NCI-H69 (cell line): Measurements from ENCODE around the gene VIT.
"Not testable (repeated sequence)": the region's sequence is repeated elsewhere in the genome, so short reads cannot be mapped to it uniquely, and the experiment has no call there.

ENCODE experiments used
- DNase-seq: peaks from one replicate; lab custom pipeline; 2025; lab: John Stamatoyannopoulos, UW

The VIT gene

DNA sequence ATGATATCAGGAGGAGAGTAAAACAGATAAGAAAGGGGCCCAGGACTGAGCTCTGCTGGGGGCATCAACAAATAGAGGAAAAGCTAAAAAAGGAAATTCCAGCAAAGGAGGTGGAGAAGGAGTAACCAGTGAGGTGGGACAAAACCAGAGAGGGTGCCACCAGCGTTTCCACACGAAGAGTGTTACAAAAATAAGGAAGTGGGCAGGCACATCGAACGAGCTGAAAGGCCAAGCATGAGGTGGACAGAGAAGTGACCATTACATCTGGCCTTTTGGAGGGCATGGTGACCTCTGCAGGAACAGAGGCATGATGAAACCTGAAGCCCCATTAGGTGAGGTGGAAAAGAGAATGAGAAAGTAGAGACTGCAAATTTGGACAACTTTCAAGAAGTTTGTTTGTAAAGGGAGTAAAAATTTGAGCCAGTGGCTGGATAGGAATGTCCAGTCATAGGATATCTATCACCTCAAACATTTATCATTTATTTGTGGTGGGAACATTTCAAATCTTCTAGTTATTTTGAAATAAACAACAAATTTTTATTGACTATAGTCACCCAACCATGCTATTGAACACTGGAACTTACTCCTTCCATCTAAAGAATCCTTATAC, 18.4 kb upstream of the VIT start:
- no peak for DNase-seq

DNA sequence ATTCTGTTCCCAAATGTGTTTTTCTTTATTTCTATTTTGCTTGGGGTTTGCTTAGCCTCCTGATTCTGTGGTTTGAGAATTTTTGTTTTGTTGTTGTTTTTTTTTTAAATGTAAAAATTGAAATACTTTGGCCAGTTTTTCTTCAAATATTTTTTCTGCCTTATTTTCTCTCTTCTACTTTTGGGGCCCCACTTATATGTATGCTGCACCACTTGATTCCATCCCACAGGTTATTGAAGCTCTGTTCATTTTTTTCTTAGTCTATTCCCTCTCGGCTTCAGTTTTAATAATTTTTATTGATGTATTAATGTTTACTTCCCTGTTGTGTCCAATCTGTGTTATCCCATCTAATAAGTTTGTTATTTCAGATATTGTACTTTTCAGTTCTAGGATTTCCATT, 17.7 kb upstream of the VIT start:
- no peak for DNase-seq

DNA sequence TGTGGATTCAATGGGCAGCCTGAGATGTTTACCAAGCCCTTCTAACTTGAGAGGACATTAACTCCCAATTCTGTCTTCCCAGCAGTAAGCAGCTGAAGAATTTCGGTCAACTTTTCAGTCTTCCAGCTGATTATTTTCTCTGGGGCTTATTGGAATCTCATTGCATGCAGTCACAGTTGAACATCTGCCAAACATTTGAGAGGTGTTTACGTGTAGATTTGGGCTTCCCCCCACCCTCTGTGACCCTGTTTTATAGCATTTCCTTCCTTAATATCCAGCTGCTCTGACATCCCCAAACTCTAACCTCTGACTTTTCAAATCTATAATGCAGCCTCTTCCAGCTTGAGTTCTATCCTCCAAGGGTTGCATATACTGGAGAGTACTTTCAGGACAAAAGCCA, 16.5 kb upstream of the VIT start:
- DNase-seq: no peak

GRCh38 chr2:36682562-36682961, 13.9 kb upstream of the VIT start:
- no peak for DNase-seq

DNA sequence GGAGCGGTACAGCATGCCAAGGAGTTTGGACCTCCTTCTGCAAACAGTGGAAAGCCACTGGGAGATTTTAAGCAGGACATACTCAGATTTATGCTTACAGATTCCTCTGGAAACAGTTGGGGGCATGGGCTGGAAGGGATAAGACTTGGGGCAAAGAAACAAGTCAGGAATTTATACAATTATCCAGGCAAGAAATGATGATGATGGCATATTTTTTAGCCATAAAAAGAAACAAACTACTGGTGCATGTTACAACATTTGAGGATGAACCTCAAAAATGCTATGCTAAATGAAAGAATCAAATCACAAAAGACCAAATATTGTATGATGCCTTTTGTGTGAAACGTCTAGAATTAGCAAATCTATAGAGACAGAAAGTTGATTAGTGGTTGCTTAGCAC, 13.5 kb upstream of the VIT start:
- no peak for DNase-seq

- DNase-seq: not testable (repeated sequence)
Observed at GRCh38 chr2:36688291-36688690, 8.2 kb upstream of the VIT start.

DNA sequence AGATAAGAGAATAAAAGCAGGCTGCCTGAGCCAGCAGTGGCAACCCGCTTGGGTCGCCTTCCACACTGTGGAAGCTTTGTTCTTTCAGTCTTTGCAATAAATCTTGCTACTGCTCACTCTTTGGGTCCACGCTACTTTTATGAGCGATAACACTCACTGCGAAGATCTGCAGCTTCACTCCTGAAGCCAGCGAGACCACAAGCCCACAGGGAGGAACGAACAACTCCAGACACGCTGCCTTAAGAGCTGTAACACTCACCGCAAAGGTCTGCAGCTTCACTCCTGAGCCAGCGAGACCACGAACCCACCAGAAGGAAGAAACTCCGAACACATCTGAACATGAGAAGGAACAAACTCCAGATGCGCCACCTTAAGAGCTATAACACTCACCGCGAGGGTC, 7.5 kb upstream of the VIT start:
- DNase-seq: not testable (repeated sequence)

GRCh38 chr2:36692121-36692520, 4.4 kb upstream of the VIT start:
- DNase-seq: no peak

DNA sequence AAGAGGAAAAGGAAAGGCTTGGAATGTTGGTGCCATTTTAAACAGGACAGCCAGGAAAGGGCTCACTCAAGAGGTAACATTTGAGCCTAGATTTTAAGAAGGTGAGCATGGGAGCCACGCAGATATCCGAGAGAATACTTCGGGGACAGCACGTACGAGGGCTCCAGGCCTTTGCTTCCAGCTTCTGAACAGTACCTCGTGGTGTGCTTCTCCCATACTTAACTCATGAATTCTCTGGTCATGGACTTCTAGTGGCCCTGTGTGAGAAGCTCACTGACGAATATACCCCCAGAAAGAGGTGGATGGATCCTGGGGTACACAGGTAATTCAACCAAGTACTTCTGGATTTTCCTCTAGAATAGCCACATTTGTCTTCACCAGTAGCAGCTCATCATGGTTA, 2.7 kb upstream of the VIT start:
- no peak for DNase-seq

GRCh38 chr2:36695746-36696415, 626 bp upstream of the VIT start:
- no peak for DNase-seq

GRCh38 chr2:36697424-36698066, 1.0 kb downstream of the VIT start:
- DNase-seq: no peak

GRCh38 chr2:36698993-36699392, 2.5 kb downstream of the VIT start:
- DNase-seq: no peak

GRCh38 chr2:36700311-36700710, 3.8 kb downstream of the VIT start:
- no peak for DNase-seq

- no peak for DNase-seq
Observed at GRCh38 chr2:36701391-36701795, 4.9 kb downstream of the VIT start.

GRCh38 chr2:36701918-36702317, 5.4 kb downstream of the VIT start:
- no peak for DNase-seq

DNA sequence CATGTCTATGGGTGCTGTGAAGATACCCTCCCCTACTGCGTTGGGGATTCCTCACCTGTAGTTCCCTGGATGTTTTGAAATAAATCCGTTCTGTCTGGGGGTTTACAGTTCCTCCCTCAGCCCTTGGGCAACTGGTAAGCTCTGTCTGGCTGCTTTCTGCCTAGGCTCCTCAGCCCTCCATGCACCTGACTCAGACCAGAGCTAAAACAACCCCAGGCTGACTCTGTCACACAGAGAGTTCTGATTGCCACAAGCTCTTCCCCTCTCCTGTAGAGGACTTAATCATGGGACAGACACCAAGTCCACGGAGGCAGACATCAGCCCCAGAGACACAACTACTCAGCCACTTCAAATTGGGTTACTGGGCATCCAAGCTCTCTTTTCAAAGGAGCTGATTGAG, 6.3 kb downstream of the VIT start:
- DNase-seq: no peak

- no peak for DNase-seq
Observed at GRCh38 chr2:36704475-36705150, 8.1 kb downstream of the VIT start.

DNA sequence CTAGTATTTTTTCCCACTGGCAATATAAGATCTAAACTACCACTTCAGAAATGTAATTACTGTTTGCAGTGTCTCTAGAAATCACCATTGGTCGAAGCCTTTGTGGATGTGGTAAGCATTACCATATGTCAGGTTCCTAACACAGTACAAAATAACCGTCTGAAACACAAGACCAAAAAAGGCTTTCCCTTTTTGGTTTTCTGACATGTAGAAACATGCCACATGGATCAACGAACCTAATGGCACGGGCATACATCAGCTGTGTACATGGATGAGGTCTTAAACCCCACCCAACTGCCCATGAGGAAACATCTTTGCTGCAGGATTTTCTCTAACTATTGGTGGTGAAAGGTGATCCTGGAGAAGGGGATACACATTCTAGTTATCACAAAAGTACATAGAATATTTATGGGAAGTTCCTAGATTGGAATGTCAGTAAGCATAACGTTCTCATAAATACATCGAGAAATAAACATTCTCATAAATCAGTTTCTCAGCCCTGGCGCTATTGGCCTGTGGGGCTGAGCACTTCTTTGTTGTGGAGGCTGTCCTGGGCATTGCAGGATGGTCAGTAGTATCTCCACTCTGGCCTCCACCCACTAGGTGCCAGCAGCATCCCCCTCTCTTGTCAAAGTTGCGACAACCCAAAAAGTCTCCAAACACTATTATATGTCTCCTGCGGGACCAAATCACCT, 9.0 kb downstream of the VIT start:
- no peak for DNase-seq

DNA sequence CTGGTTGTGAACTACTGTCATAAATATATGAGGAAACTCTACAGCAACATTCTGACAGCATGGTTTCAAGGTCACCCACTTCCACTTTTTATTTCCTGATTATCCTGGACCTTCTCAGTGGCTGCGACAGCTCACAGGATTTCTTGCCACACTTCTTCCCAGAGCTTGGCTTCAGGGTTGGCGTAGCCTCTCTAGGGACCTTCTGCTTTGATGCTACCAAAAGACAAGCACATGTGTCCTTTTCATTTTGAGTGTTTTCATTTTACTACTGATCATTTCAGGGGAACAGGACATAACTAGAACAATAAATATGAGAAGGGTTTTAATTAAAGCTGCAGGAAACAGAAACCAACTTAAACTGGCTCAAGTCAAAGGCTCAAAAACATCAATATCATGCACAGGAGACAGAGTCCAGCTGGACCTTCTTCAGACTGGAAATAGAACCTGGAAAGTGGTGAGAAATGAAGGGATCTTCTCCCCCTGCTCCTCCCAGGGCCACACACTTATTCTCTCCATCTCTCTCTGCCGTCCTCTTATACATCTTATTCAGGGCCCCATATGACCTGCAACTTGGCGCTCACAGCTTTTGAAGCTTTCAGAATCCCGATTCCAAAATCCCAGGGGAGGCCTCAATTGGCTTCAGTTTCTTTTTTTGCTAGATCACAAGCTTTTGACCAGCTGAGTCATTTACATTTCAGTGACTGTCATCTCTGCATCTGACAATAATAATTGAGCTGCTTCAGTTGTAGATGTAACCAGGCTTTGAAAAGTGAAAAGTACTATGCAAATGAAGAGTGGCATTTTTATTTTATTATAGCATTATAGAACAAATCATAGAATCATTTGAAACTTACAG, 9.7 kb downstream of the VIT start:
- DNase-seq: no peak

- no peak for DNase-seq
Observed at GRCh38 chr2:36707050-36707449, 10.5 kb downstream of the VIT start.

- no peak for DNase-seq
Observed at GRCh38 chr2:36708041-36708741, 11.7 kb downstream of the VIT start.
